Measurements from ENCODE around the gene FUT4. TPM values are rescaled to one million over a fixed set of nuclear protein-coding genes. Genes with fewer than 3 reads are reported as not detected.

Gene FUT4
- total RNA-seq, 1 donor, result 7.2 TPM

DNA sequence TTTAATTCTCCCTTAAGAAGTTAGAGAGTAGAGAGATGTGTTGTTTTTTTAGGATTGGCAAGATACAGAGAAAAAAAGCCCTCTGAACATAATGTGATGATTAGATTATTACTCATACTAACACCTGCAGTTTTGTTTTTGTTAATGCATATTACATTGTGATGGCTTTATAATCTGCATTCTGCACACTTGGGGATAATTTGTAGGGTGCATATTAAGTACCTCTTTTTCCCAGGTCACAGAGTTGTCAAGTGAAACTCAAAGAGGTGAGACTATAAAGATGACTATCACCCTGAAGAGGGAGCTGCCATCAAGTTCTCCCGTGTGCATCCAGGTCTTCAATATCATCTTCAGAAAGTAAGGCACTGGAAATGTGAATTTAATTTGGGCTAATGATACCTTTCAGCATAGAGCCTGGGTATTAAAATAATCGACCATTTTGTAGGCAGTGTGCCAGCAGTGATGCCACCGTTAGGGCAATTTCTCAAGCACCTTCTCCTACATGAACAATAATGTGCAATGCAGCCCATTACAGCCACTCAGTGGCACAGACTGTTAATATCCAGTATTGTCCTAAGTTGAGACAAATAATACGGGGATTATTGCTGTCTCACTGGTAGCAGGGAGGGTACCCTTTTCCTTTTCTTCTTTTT is 39.6 kb downstream of the FUT4 start:
- H3K4me3 ChIP-seq (ENCODE audit: insufficient read depth, low read length), result no peak overlapping the region

DNA sequence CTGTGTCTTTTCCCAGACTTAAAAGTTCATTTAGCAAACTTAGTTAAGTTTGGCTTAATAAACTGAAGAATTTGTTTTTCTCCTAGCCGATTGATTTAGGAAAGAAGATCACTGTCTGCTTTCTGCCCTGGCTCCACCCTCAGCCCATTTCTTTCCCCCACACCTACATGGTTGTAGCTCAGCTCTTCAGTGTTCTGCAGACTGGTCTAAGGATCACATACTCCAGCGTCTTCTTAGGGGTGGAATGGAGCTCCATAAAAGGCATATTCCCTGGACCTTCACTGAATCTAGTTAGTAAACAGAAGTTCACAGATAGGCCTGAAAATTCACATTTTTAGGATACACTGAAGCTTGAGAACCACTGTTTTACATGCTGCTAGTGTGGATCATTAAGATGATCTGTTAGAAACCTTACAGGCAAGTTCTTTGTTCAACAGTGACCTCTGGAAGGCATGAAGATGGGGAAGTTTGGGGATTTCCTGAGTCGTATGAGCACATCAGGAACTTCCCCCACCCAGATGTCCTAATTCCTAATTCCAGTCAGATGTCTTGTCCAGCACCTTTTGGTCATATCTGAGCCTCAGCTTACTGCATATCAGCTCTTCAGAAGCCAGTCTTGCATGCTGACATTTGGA is 40.3 kb downstream of the FUT4 start:
- Histone ChIP-seq H3K4me2 (ENCODE audit: insufficient read depth, low read length) (no peak overlapping the region), H3K9me3 (ENCODE audit: low read depth, low read length) (no peaks in the 10 kb centered on the region), H2AFZ (ENCODE audit: low read length) (no peak overlapping the region), H3K27ac (ENCODE audit: low read depth, low read length) (no peak overlapping the region), H3K79me2 (ENCODE audit: insufficient read depth, low read length) (no peaks in the 10 kb centered on the region), H4K20me1 (ENCODE audit: insufficient read depth, low read length) (no peaks in the 10 kb centered on the region), H3K4me3 (ENCODE audit: insufficient read depth, low read length) (no peak overlapping the region), H3K27me3 (ENCODE audit: insufficient read depth, low read length) (no peaks in the 10 kb centered on the region), H3K4me1 (ENCODE audit: insufficient read depth, low read length) (no peaks in the 10 kb centered on the region), H3K36me3 (ENCODE audit: insufficient read depth, low read length) (no peaks in the 10 kb centered on the region)
- no peak for DNase-seq (ENCODE audit: insufficient read length, low spot score, missing footprints)
- TF ChIP-seq, protein P1, sequence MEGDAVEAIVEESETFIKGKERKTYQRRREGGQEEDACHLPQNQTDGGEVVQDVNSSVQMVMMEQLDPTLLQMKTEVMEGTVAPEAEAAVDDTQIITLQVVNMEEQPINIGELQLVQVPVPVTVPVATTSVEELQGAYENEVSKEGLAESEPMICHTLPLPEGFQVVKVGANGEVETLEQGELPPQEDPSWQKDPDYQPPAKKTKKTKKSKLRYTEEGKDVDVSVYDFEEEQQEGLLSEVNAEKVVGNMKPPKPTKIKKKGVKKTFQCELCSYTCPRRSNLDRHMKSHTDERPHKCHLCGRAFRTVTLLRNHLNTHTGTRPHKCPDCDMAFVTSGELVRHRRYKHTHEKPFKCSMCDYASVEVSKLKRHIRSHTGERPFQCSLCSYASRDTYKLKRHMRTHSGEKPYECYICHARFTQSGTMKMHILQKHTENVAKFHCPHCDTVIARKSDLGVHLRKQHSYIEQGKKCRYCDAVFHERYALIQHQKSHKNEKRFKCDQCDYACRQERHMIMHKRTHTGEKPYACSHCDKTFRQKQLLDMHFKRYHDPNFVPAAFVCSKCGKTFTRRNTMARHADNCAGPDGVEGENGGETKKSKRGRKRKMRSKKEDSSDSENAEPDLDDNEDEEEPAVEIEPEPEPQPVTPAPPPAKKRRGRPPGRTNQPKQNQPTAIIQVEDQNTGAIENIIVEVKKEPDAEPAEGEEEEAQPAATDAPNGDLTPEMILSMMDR (IDR thresholded peaks at IDR 0.05; ENCODE audit: extremely low read depth, low read depth, low read length), result no peak

More for the DNA sequence above, 39.6 kb downstream of the FUT4 start:
- Histone ChIP-seq H2AFZ (ENCODE audit: low read length) (no peak overlapping the region), H3K79me2 (ENCODE audit: insufficient read depth, low read length) (no peaks in the 10 kb centered on the region), H3K4me2 (ENCODE audit: insufficient read depth, low read length) (no peak overlapping the region), H3K4me1 (ENCODE audit: insufficient read depth, low read length) (no peaks in the 10 kb centered on the region), H3K27ac (ENCODE audit: low read depth, low read length) (no peak overlapping the region), H4K20me1 (ENCODE audit: insufficient read depth, low read length) (no peaks in the 10 kb centered on the region), H3K36me3 (ENCODE audit: insufficient read depth, low read length) (no peaks in the 10 kb centered on the region), H3K9me3 (ENCODE audit: low read depth, low read length) (no peaks in the 10 kb centered on the region), H3K27me3 (ENCODE audit: insufficient read depth, low read length) (no peaks in the 10 kb centered on the region)
- TF ChIP-seq, protein P1 (IDR thresholded peaks at IDR 0.05; ENCODE audit: extremely low read depth, low read depth, low read length), result no peak
- no peak for DNase-seq (ENCODE audit: insufficient read length, low spot score, missing footprints)

DNA sequence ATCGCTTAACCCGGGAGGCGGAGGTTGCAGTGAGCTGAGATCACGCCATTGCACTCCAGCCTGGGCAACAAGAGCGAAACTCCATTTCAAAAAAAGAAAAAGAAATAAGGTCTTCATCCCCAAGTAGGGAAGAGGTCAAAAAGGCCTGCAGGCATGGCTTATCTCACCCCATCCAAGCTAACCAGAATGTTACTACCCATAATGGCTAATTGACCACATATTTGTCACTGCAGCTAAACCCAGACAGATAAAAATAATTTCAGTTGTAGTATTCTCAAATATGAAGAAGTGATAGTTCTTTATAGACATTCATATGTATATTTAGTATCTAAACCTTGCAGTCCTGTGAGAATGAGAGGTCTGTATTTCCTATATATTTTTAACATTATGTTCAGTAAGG is 41.3 kb downstream of the FUT4 start:
- TF ChIP-seq, protein P1 (IDR thresholded peaks at IDR 0.05; ENCODE audit: extremely low read depth, low read depth, low read length), result no peak
- Histone ChIP-seq H4K20me1 (ENCODE audit: insufficient read depth, low read length) (no peaks in the 10 kb centered on the region), H3K79me2 (ENCODE audit: insufficient read depth, low read length) (no peaks in the 10 kb centered on the region), H3K4me2 (ENCODE audit: insufficient read depth, low read length) (no peak overlapping the region), H3K4me1 (ENCODE audit: insufficient read depth, low read length) (no peaks in the 10 kb centered on the region), H3K27ac (ENCODE audit: low read depth, low read length) (no peak overlapping the region), H3K4me3 (ENCODE audit: insufficient read depth, low read length) (no peak overlapping the region), H2AFZ (ENCODE audit: low read length) (no peak overlapping the region), H3K36me3 (ENCODE audit: insufficient read depth, low read length) (no peaks in the 10 kb centered on the region), H3K9me3 (ENCODE audit: low read depth, low read length) (no peaks in the 10 kb centered on the region), H3K27me3 (ENCODE audit: insufficient read depth, low read length) (no peaks in the 10 kb centered on the region)
- no peak for DNase-seq (ENCODE audit: insufficient read length, low spot score, missing footprints)

DNA sequence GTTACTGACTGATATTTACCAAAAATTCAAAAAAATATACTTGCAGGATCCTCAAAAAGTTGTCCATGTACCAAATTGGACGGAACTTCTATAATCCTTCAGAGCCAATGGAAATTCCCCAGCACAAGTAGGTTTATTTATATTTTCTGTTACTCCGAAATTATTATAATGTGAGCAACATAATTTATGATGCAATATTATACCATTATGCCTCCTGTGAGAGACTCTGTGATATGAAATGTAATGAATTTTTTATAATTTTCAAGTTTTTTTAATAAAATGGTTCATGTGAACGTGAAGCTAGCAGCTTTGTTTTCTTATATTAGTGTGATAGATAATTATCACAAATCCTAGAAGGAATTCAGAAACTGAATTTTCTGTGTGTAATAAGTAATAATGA is 41.7 kb downstream of the FUT4 start:
- Histone ChIP-seq H4K20me1 (ENCODE audit: insufficient read depth, low read length) (no peaks in the 10 kb centered on the region), H3K4me2 (ENCODE audit: insufficient read depth, low read length) (no peak overlapping the region), H3K36me3 (ENCODE audit: insufficient read depth, low read length) (no peaks in the 10 kb centered on the region), H3K27me3 (ENCODE audit: insufficient read depth, low read length) (no peaks in the 10 kb centered on the region), H3K9me3 (ENCODE audit: low read depth, low read length) (no peaks in the 10 kb centered on the region), H3K79me2 (ENCODE audit: insufficient read depth, low read length) (no peaks in the 10 kb centered on the region), H3K4me1 (ENCODE audit: insufficient read depth, low read length) (no peaks in the 10 kb centered on the region), H3K27ac (ENCODE audit: low read depth, low read length) (no peak overlapping the region), H3K4me3 (ENCODE audit: insufficient read depth, low read length) (no peak overlapping the region), H2AFZ (ENCODE audit: low read length) (no peak overlapping the region)
- DNase-seq (ENCODE audit: insufficient read length, low spot score, missing footprints), result no peak
- TF ChIP-seq, protein P1 (IDR thresholded peaks at IDR 0.05; ENCODE audit: extremely low read depth, low read depth, low read length), result no peak

Measured in osteoblast (primary cell).